ENCODE data around the gene GCLM.

- TF ChIP-seq, protein P1, sequence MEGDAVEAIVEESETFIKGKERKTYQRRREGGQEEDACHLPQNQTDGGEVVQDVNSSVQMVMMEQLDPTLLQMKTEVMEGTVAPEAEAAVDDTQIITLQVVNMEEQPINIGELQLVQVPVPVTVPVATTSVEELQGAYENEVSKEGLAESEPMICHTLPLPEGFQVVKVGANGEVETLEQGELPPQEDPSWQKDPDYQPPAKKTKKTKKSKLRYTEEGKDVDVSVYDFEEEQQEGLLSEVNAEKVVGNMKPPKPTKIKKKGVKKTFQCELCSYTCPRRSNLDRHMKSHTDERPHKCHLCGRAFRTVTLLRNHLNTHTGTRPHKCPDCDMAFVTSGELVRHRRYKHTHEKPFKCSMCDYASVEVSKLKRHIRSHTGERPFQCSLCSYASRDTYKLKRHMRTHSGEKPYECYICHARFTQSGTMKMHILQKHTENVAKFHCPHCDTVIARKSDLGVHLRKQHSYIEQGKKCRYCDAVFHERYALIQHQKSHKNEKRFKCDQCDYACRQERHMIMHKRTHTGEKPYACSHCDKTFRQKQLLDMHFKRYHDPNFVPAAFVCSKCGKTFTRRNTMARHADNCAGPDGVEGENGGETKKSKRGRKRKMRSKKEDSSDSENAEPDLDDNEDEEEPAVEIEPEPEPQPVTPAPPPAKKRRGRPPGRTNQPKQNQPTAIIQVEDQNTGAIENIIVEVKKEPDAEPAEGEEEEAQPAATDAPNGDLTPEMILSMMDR (IDR thresholded peaks at IDR 0.05; ENCODE audit: low read depth, low read length) = no peak
- TF ChIP-seq POLR2A (IDR thresholded peaks at IDR 0.05; ENCODE audit: extremely low read depth, insufficient read length) (peak; percentile 97), MYC (IDR thresholded peaks at IDR 0.05; ENCODE audit: low read depth, low read length) (peak; percentile 91), MAX (IDR thresholded peaks at IDR 0.05; ENCODE audit: low read depth, low read length) (peak; percentile 86)
Measured at GRCh38 chr1:93878889-93879586, 30.2 kb downstream of the GCLM start, which contains the start of gene DNTTIP2.

All from NB4 (cell line).